RCC 7860 (cell line): ENCODE results near the gene WDFY1.
A peak's percentile ranks its signal among the peaks of the same experiment; 100 is the strongest.

Experiments
- DNase-seq: peaks from one replicate; pipeline ENCODE4 v3.0.0-alpha.2; 2015; ENCODE audit warnings: low spot score
- FAIRE-seq: peaks from 2 replicates; lab custom pipeline; 2012; peaks lifted over from hg19 to GRCh38; lab: Jason Lieb, UNC

The WDFY1 gene

DNA sequence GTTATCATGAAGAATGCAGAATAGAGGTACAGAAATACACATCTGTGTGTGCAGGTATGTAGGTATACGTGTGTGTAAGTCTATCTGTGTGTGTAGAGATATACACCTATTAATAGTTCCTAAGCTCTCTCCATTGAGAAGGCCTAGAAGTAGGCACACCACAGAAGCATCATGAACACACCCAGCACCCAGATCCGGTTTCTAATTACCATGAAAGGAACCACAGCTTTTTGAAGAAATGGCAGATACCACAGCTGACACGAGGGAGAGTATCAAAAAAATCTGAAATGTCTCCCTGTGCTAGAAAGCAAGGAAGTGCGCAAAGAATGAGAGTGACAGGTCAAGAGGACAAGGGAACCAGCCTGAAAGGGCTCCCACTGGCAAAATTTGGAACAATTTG, 80.0 kb downstream of the WDFY1 start:
- DNase-seq, result no peak
- FAIRE-seq, result no peak

DNA sequence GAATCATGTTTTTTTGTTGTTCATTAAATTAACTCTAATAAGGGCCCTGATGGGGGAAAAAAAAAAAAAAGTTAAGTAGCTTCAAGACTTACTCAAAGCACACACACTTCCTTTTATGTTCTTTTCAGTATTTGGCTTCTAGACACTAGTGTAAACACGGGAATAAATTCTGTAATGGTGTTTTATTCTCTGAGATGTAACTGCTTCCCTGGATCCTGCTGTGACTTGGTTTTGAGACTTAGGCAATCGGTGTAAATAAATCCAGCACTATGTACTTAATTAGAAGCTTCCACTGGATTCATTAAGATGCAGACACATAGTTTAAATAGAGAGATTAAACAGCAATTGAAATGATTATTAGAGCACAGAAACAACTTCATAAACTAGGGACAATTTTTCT, 81.6 kb downstream of the WDFY1 start:
- no peak for FAIRE-seq
- no peak for DNase-seq

- FAIRE-seq (peak; percentile 96), DNase-seq (peak; percentile 96)
Measured at GRCh38 chr2:223860809-223861738, 84.1 kb downstream of the WDFY1 start.

- no peak for DNase-seq
- FAIRE-seq, result no peak
Measured at GRCh38 chr2:223859070-223859469, 86.1 kb downstream of the WDFY1 start.

DNA sequence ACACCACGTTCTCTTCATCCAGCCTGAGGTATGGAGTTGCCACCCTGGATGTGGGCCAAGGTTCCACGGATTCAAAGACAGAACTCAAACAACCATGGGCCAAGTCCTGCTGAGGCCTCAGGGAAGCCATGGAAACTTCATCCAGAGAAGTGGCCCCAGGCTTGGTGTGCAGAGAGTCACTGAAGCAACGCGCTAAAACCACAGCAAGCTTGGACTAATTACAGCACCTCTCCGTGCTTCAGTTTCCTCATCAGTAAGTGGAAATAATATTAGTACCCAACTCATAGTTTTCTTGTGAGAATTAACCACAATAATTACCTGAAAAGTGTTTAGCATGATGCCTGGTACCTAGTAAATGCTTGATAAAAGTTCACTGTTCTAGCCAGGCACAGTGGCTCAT, 88.6 kb downstream of the WDFY1 start:
- FAIRE-seq, result no peak
- no peak for DNase-seq

DNA sequence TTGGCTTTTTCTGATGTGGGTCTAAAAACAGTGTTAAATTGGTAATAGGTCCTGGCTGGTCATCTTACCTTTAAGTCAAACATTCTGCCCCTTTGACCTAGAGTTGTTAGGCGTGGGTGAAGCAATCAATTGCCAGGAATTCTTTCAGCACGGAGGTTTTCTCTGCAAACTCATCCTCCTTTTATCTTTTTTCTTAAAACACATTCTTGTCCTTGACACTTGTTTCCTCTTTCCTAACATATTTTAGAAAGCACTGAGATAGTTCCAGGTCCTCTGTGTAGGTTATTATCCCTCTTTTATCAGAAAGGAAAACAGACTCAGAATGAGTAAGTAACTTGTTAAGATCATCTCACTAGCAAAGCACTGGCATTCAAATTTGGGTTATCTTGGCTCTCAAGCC, 89.1 kb downstream of the WDFY1 start:
- DNase-seq, result no peak
- no peak for FAIRE-seq

DNA sequence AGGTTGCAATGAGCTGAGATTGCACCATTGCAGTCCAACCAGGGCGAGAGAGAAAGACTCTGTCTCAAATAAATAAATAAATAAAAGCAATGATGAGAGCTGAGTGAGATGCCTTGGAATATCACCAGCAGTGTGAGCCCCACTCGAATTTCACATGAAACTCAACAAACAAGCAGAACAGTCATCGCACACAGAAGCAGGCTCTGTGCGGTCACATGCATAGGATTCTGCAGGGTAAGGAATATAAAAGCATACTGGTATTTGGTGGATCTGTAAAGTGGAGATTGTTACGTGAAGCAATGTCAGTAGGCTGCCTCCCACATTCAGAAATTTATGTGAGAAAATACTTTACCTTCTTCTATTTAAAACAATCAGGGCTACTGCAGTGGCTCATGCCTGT, 89.7 kb downstream of the WDFY1 start:
- FAIRE-seq (no peak), DNase-seq (no peak)

GRCh38 chr2:223854741-223855140, 90.4 kb downstream of the WDFY1 start:
- FAIRE-seq (no peak), DNase-seq (no peak)

GRCh38 chr2:223853425-223853837, 91.7 kb downstream of the WDFY1 start:
- FAIRE-seq (no peak), DNase-seq (peak; percentile 70)

DNA sequence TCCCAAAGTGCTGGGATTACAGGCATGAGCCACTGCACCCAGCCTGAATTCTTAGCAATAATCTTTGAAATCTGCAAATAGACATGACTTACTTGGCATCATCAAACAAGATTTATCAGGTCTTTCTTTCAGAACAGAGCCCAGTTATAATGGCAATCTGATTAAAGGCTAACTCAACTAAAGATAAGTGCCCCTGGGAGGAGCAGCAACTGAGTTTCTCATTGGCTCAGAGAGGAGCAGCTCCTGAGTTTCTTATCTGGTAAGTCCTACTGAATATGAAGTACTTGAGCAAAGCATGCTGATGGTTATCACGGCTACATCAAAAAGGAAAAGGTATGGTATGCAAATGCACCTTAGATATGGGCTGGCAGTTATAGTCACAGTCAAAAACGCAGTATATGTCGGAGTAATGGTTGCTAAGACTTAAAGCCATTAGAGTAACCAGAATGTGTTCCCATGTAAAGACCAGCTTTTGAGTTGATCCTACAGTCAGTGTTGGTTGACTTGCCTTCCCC, 92.8 kb downstream of the WDFY1 start:
- FAIRE-seq (no peak), DNase-seq (no peak)

- DNase-seq (no peak), FAIRE-seq (no peak)
Measured at GRCh38 chr2:223847410-223847809, 97.7 kb downstream of the WDFY1 start.

DNA sequence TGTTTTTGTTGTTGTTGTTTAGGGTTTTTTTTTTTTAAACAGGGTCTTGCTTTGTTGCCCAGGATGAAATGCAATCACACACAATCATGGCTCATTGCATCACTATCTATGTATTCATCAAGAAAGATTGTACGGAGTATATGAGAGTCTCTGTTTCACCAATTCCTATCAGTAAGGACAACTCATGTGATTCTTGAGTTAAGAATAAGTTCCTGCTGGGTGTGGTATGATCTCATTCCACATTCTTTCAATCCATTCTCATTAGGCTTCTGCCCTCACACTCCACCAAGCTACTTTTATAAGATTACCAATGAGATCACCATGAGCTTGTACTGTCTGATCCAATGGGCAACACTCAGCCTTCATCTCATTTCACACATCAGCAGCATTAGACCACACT, 98.6 kb downstream of the WDFY1 start:
- FAIRE-seq, result peak; percentile 63
- peak; percentile 88 for DNase-seq

- no peak for DNase-seq
- FAIRE-seq, result no peak
Measured at GRCh38 chr2:223841436-223842190, 103.5 kb downstream of the WDFY1 start.

GRCh38 chr2:223837287-223838061, 107.7 kb downstream of the WDFY1 start, which contains the start of gene AP1S3:
TSS of gene AP1S3 (minus strand) at chr2:223837582. CDS start at chr2:223837450, 132 bp downstream.
- no peak for FAIRE-seq
- peak; percentile 63 for DNase-seq

- no peak for FAIRE-seq
- DNase-seq, result peak; percentile 35
Measured at GRCh38 chr2:223835701-223836532, 109.2 kb downstream of the WDFY1 start.

- FAIRE-seq (no peak), DNase-seq (no peak)
Measured at GRCh38 chr2:223834431-223834830, 110.7 kb downstream of the WDFY1 start.

- DNase-seq (no peak), FAIRE-seq (no peak)
Measured at GRCh38 chr2:223832241-223832903, 112.8 kb downstream of the WDFY1 start.

DNA sequence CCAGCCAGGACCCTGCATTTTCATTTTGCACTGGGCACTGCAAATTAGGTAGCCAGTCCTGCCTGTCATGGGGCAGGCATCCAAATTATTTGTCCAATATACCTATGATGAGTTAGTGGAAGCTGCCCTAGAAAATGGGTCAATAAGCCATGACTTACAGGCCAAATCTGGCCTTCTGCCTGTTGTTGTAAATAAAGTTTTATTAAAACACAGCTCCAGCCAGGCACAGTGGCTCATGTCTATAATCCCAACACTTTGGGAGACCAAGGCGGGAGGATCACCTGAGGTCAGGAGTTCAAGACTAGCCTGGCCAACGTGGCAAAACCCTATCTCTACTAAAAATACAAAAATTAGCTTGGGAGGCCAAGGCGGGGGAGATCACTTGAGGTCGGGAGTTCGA, 116.0 kb downstream of the WDFY1 start:
- DNase-seq, result no peak
- FAIRE-seq, result no peak

- FAIRE-seq (no peak), DNase-seq (no peak)
Measured at GRCh38 chr2:223828314-223828713, 116.8 kb downstream of the WDFY1 start.
